ENCODE data around the gene DLL1. TPM values are rescaled to one million over a fixed set of nuclear protein-coding genes. Genes with fewer than 3 reads are reported as not detected.

DLL1 gene
- total and polyA plus RNA-seq, 3 donors from 2014 or later = 2.8 to 5.5 (median 4.6) TPM

DNA sequence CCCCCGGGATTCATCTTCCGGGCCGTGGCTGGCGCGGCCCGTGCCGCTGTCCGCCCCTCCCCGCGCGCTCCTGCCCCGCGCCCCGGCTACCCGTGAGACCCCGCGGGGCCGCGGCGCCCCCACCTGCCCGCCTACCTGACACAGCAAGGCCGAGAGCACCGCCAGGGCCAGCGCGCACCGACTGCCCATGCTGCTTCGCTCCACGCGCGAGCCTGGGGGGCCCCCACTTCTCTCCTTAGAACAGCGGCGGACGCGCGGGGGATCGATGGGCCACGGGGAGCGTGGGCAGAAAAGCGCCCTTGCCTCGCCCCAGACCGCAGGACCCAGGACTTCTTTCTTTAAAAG is 955 bp downstream of the DLL1 start:
- peak; percentile 35 for DNase-seq
- intact Hi-C loops (cut with DNase I; ENCODE audit: low total_unique reads) = loop anchor here (10.0 kb wide), 1 partner anchor 455 kb away; no protein-coding TSS in a partner anchor
- WGBS, 2 donors = 0% methylated on average over 1 to 38 of the region's 41 CpGs
- H3K36me3 ChIP-seq (ENCODE audit: low read depth, missing control alignments) = no peaks in the 10 kb centered on the region
- TF ChIP-seq CTCF (IDR thresholded peaks at IDR 0.05) (no peak), POLR2A (IDR thresholded peaks at IDR 0.05) (no peak)
- H3K4me1 ChIP-seq = peaks cover 51% of the 10 kb centered on the region
- peak overlapping the region; percentile 61 to 71 for H3K4me3 ChIP-seq
- H3K27me3 ChIP-seq = no peaks in the 10 kb centered on the region
- H3K27ac ChIP-seq = peak overlapping the region in 1 of 2 donors; percentile 30
- H3K9me3 ChIP-seq = no peaks in the 10 kb centered on the region

DNA sequence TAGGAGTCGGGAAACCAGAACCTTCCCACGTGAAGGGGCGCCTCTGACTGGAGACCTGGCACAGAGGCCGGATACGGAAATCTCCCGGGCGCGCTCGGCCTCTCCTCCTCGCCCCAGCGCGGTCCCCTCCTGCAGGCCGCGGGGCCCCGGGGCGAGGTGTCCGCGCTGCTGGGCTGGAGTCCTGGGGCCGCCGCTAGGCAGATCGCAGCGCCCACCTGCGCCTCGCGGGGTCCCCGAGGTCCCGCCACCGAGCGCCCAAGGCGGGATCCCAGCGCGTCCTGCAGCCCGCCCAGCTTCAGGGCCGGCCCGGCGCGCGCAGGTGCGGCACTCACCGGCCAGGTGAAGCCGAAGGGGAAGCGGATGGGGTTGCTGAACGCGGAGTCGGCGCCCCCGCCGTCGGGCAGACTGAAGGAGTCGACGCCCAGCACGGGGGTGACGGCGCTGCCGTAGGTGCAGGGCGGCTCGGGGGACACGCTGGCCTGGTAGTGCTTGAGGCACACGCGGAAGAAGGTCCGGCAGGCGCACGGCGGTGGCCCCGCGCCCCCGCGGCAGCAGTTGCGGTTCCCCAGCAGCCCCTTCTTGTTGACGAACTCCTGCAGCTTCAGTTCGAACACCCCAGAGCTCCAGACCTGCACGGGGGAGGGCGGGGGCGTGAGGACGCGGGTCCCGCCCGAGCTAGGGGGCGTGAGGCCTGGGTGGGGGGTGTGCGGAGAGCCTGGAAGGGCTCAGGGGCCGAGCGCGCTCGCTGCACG is 1.5 kb downstream of the DLL1 start:
- TF ChIP-seq CTCF (IDR thresholded peaks at IDR 0.05) (no peak), POLR2A (IDR thresholded peaks at IDR 0.05) (no peak)
- Histone ChIP-seq H3K4me1 (peaks cover 51% of the 10 kb centered on the region), H3K27me3 (no peaks in the 10 kb centered on the region), H3K4me3 (peak overlapping the region; percentile 61 to 71), H3K27ac (no peak overlapping the region), H3K9me3 (no peaks in the 10 kb centered on the region), H3K36me3 (ENCODE audit: low read depth, missing control alignments) (no peaks in the 10 kb centered on the region)
- peak; percentile 18 for DNase-seq
- 11 to 12% methylated on average over 3 to 61 of the region's 85 CpGs for WGBS, 2 donors
- intact Hi-C loops (cut with DNase I; ENCODE audit: low total_unique reads) = no loop called here

DNA sequence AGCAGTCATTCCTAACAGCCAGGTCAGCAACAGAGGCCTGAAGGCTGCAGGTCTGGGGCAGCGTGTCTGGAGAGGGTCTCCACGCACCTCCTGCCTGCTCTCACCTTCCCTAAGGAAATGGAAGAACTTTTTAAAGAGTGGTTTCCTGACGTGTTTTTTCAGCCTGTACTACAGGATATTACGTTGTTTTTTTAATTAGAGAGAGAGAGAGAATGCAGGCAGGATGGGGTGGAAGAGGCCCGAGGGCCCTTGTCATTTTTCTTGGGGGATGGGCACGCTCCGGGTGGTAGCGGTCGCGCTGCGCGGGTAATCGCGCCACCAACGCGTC is 2.1 kb downstream of the DLL1 start:
- TF ChIP-seq CTCF (IDR thresholded peaks at IDR 0.05) (no peak), POLR2A (IDR thresholded peaks at IDR 0.05) (no peak)
- intact Hi-C loops (cut with DNase I; ENCODE audit: low total_unique reads) = no loop called here

DNA sequence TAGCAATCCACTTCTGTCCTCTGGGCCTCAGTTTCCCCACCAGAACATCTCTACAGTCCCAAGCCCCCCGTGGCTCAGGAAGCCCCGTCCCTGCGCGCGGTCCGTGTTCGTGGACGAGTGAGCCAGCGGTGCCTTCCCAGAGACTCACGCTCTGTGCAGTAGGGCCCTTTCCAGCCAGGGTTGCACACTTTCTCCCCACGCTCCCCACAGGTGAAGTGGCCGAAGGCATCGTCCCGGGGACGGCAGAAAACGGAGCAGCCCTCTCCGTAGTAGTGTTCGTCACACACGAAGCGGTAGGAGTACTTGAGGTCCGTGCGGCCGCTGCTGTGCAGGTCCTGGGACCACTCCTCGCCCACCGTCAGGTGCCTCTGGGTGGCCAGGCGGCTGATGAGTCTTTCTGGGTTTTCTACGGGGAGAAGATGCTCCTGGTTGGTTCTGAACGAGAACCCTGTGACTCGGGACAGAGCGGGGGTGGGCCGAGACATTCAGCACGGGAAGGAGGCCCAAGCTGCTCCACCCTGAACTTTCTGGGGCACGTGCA is 2.7 kb downstream of the DLL1 start:
- Histone ChIP-seq H3K36me3 (ENCODE audit: low read depth, missing control alignments) (no peaks in the 10 kb centered on the region), H3K9me3 (no peaks in the 10 kb centered on the region), H3K4me3 (no peak overlapping the region), H3K27me3 (no peaks in the 10 kb centered on the region), H3K27ac (no peak overlapping the region), H3K4me1 (peaks cover 51% of the 10 kb centered on the region)
- DNase-seq = peak; percentile 12
- 56 to 71% methylated on average over 19 to 33 of the region's 33 CpGs for WGBS, 2 donors
- TF ChIP-seq POLR2A (IDR thresholded peaks at IDR 0.05) = no peak
- TF ChIP-seq CTCF (IDR thresholded peaks at IDR 0.05) = no peak
- intact Hi-C loops (cut with DNase I; ENCODE audit: low total_unique reads) = no loop called here

More for the DNA sequence above, 2.1 kb downstream of the DLL1 start:
- H3K27ac ChIP-seq = no peak overlapping the region
- H3K4me1 ChIP-seq = peaks cover 51% of the 10 kb centered on the region
- peak overlapping the region in 1 of 2 donors; percentile 71 for H3K4me3 ChIP-seq
- no peaks in the 10 kb centered on the region for H3K9me3 ChIP-seq
- no peaks in the 10 kb centered on the region for H3K27me3 ChIP-seq
- 28 to 34% methylated on average over 16 of the region's 16 CpGs for WGBS, 2 donors
- no peaks in the 10 kb centered on the region for H3K36me3 ChIP-seq (ENCODE audit: low read depth, missing control alignments)
- DNase-seq = peak; percentile 5
